MCF 10A (cell line): ENCODE results near the gene BNIP5. TPM values are rescaled to one million over a fixed set of nuclear protein-coding genes. Genes with fewer than 3 reads are reported as not detected.

ENCODE experiments used
- BruUV-seq: library from RNA; stranded (reverse); fragments of 400-500 nt; replicated peaks from 2 replicates; lab custom pipeline; 2021; lab: Mats Ljungman, UMichigan
- CTCF ChIA-PET: fragments of 300-600 bp; sonication (Branson Sonifier 250); formaldehyde crosslinking; extraction: SDS; loops from one replicate; lab custom pipeline; 2021; ENCODE audit warnings: antibody characterized with exemption, inconsistent platforms; lab: Yijun Ruan, JAX
- POLR2A ChIA-PET: fragments of 300-600, 350-650 bp; sonication (Branson Sonifier 250); formaldehyde crosslinking; extraction: SDS; loops from one replicate; lab custom pipeline; 2020; ENCODE audit warnings: antibody characterized with exemption, inconsistent platforms; lab: Yijun Ruan, JAX
- DNase-seq: peaks from one replicate; pipeline ENCODE4 v3.0.0-alpha.2; 2018; ENCODE audit not compliant: unreplicated experiment
- H3K27ac Mint-ChIP-seq: one replicate; pipeline ENCODE4 v1.8.0; 2022; ENCODE audit warnings: mild to moderate bottlenecking, low read depth, mixed read lengths; ENCODE audit not compliant: unreplicated experiment
- H3K27me3 Mint-ChIP-seq: one replicate; pipeline ENCODE4 v1.8.0; 2022; ENCODE audit warnings: mixed read lengths; ENCODE audit not compliant: insufficient read depth, unreplicated experiment
- H3K36me3 Mint-ChIP-seq: one replicate; pipeline ENCODE4 v1.8.0; 2022; ENCODE audit warnings: mild to moderate bottlenecking, moderate library complexity, mixed read lengths; ENCODE audit not compliant: insufficient read depth, unreplicated experiment
- H3K4me1 Mint-ChIP-seq: one replicate; pipeline ENCODE4 v1.8.0; 2022; ENCODE audit warnings: mixed read lengths; ENCODE audit not compliant: insufficient read depth, unreplicated experiment
- H3K4me3 Mint-ChIP-seq: one replicate; pipeline ENCODE4 v1.8.0; 2022; ENCODE audit warnings: mild to moderate bottlenecking, moderate library complexity, mixed read lengths; ENCODE audit not compliant: unreplicated experiment
- H3K9me3 Mint-ChIP-seq: one replicate; pipeline ENCODE4 v1.8.0; 2022; ENCODE audit warnings: mixed read lengths; ENCODE audit not compliant: unreplicated experiment
- intact Hi-C: fragments of 100-400 bp; cut with micrococcal nuclease; formaldehyde crosslinking; loops from 2 replicates; pipeline ENCODE4 v1.14.1; 2022
- total RNA-seq: library from RNA; stranded (reverse); gene quantifications from 2 replicates; pipeline ENCODE4 v1.2.3, GENCODE V29; 2022
- TF ChIP-seq, protein P1 (sequence below): fragments of 200-600 bp; IDR thresholded peaks from one replicate; pipeline ENCODE4 v1.8.0; 2022; ENCODE audit warnings: antibody characterized with exemption, mild to moderate bottlenecking; ENCODE audit not compliant: unreplicated experiment

BNIP5 gene
- total RNA-seq, 1 experiment from 2014 or later = not detected

DNA sequence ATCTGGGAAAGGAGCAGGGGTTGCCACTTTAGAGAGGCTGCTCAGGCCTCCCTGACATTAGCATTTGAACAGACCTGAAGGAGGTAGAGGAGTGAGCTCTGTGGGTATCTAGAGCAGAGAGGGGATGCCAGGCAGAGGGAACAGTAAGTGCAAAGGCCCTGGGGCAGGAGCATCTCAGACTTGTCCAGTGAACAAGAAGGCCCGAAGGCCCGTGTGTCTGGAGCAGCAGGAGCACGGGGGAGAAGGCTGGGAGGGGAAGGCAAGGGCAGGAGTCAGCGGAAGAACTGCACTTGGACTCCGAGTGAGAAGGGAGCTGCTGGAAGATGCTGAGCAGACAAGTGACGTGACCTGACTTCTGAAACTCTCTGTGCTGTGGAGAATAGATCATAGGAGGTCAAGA lies 35.4 kb upstream of the BNIP5 start:
- no peak overlapping the region for H3K27ac Mint-ChIP-seq
- H3K27me3 Mint-ChIP-seq = peaks cover 13% of the 10 kb centered on the region
- TF ChIP-seq, protein P1, sequence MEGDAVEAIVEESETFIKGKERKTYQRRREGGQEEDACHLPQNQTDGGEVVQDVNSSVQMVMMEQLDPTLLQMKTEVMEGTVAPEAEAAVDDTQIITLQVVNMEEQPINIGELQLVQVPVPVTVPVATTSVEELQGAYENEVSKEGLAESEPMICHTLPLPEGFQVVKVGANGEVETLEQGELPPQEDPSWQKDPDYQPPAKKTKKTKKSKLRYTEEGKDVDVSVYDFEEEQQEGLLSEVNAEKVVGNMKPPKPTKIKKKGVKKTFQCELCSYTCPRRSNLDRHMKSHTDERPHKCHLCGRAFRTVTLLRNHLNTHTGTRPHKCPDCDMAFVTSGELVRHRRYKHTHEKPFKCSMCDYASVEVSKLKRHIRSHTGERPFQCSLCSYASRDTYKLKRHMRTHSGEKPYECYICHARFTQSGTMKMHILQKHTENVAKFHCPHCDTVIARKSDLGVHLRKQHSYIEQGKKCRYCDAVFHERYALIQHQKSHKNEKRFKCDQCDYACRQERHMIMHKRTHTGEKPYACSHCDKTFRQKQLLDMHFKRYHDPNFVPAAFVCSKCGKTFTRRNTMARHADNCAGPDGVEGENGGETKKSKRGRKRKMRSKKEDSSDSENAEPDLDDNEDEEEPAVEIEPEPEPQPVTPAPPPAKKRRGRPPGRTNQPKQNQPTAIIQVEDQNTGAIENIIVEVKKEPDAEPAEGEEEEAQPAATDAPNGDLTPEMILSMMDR = no peak
- peaks cover 21% of the 10 kb centered on the region for H3K4me1 Mint-ChIP-seq
- BruUV-seq = no TSS peak
- H3K9me3 Mint-ChIP-seq = no peaks in the 10 kb centered on the region
- no peaks in the 10 kb centered on the region for H3K36me3 Mint-ChIP-seq
- CTCF ChIA-PET = interaction anchor here (0.6 to 1.2 kb wide), 2 partner anchors 12 to 26 kb away, joined by 3 read pairs; no protein-coding TSS in a partner anchor
- POLR2A ChIA-PET = no interaction called here
- H3K4me3 Mint-ChIP-seq = no peak overlapping the region
- intact Hi-C loops = no loop called here
- DNase-seq = no peak

DNA sequence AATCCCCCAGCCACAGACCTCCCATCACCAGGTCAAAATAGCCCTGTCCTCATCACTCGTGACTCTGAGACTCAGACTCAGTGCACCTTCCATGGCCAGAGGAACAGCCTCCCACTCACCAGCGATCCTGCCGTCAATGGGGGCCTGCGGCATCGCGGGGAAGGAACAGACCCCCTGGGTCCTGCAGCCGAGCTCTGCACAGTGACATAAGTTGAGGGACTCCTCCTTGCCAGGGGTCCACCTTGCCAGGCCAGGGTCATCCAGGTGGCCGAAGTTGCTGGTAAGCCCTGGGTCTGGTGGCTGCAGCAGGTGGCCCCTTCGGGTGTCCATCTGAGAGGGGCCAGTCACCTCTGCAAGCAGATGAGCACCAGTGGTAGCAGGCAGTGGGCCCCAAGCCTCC lies 34.5 kb upstream of the BNIP5 start:
- Mint-ChIP-seq H3K4me3 (no peak overlapping the region), H3K9me3 (no peaks in the 10 kb centered on the region), H3K36me3 (no peaks in the 10 kb centered on the region), H3K4me1 (peaks cover 21% of the 10 kb centered on the region), H3K27ac (no peak overlapping the region), H3K27me3 (peaks cover 13% of the 10 kb centered on the region)
- intact Hi-C loops = no loop called here
- POLR2A ChIA-PET = no interaction called here
- DNase-seq = no peak
- CTCF ChIA-PET = interaction anchor here (0.6 kb wide), 4 partner anchors 9 to 1945 kb away, joined by 3 to 4 read pairs (median 3); partner anchors contain the start of gene RPS10
- no TSS peak for BruUV-seq
- TF ChIP-seq, protein P1 = no peak

GRCh38 chr6:36370638-36371037 lies 34.0 kb upstream of the BNIP5 start:
- no peak for DNase-seq
- intact Hi-C loops = no loop called here
- Mint-ChIP-seq H3K27me3 (peaks cover 13% of the 10 kb centered on the region), H3K9me3 (no peaks in the 10 kb centered on the region), H3K4me1 (peaks cover 21% of the 10 kb centered on the region), H3K4me3 (no peak overlapping the region), H3K27ac (no peak overlapping the region), H3K36me3 (no peaks in the 10 kb centered on the region)
- TF ChIP-seq, protein P1 = no peak
- ChIA-PET POLR2A (no interaction called here), CTCF (interaction anchor here (0.6 to 0.8 kb wide), 3 partner anchors 9 to 1944 kb away, joined by 3 read pairs; partner anchors contain the start of gene RPS10)
- no TSS peak for BruUV-seq

GRCh38 chr6:36368921-36369865 lies 32.5 kb upstream of the BNIP5 start:
- intact Hi-C loops = no loop called here
- Mint-ChIP-seq H3K9me3 (no peaks in the 10 kb centered on the region), H3K4me3 (no peak overlapping the region), H3K4me1 (peaks cover 21% of the 10 kb centered on the region), H3K36me3 (no peaks in the 10 kb centered on the region), H3K27me3 (peaks cover 13% of the 10 kb centered on the region), H3K27ac (no peak overlapping the region)
- TF ChIP-seq, protein P1 = no peak
- DNase-seq = peak; percentile 61
- CTCF ChIA-PET = interaction anchor here (0.7 to 1.2 kb wide), 6 partner anchors 8 to 141 kb away, joined by 3 read pairs; no protein-coding TSS in a partner anchor
- BruUV-seq = no TSS peak
- POLR2A ChIA-PET = interaction anchor here (0.7 to 1.5 kb wide), 2 partner anchors 34 to 50 kb away, joined by 3 to 6 read pairs; no protein-coding TSS in a partner anchor
